K562 (cell line): ENCODE results near the gene CCPG1. TPM values are rescaled to one million over a fixed set of nuclear protein-coding genes. Genes with fewer than 3 reads are reported as not detected.

Experiments used
- ATAC-seq: fragments of 200-7000 bp; cut with Tn5 transposase; 3 replicates; pipeline ENCODE4 v1.9.1; 2020; ENCODE audit warnings: moderate library complexity
- BruUV-seq: library from RNA; stranded (reverse); fragments of 400-500 nt; replicated peaks from 2 replicates; lab custom pipeline; 2021; lab: Mats Ljungman, UMichigan
- CTCF ChIA-PET: fragments of 300-600 bp; formaldehyde crosslinking; extraction: SDS; loops from one replicate; lab custom pipeline; 2021; ENCODE audit warnings: low intra/inter-chr PET ratio; lab: Yijun Ruan, JAX
- POLR2A ChIA-PET: fragments of 300-600, 350-650 bp; sonication (Branson Sonifier 250); formaldehyde crosslinking; extraction: SDS; loops from one replicate; lab custom pipeline; 2021; ENCODE audit warnings: antibody characterized with exemption, inconsistent platforms; lab: Yijun Ruan, JAX
- DNase-seq, 4 experiments: peaks; one replicate each; pipeline versions ENCODE4 v3.0.0 to v3.0.0-alpha.2; 2011 to 2018; ENCODE audit warnings: low spot score in 3 of 4, mixed read lengths in 3 of 4; ENCODE audit errors: extremely low read depth in 1 of 4
- FAIRE-seq: peaks from 2 replicates; lab custom pipeline; 2011; peaks lifted over from hg19 to GRCh38; lab: Jason Lieb, UNC
- H2AFZ ChIP-seq: 2 replicates; pipeline ENCODE4 v1.6.0; 2011; ENCODE audit warnings: low read depth, low read length, control low read depth, inconsistent platforms
- H3K27ac ChIP-seq: fragments of 200-600 bp; 3 replicates; pipeline ENCODE4 v1.8.0; 2011; ENCODE audit warnings: low read depth, mild to moderate bottlenecking, control low read depth, inconsistent platforms, low read length, moderate library complexity, mixed read lengths; ENCODE audit errors: extremely low read depth
- H3K27me3 ChIP-seq, 2 experiments: fragments of 300-600 bp in 1 of 2; 2 replicates in 1 of 2; 3 replicates in 1 of 2; pipeline versions ENCODE4 v1.6.0 to v1.8.0; 2011; ENCODE audit warnings: inconsistent platforms in 2 of 2, low read length in 2 of 2, mild to moderate bottlenecking in 1 of 2, mixed read lengths in 1 of 2, moderate library complexity in 1 of 2; ENCODE audit not compliant: control insufficient read depth in 2 of 2, insufficient read depth in 2 of 2
- H3K36me3 ChIP-seq: fragments of 300-600 bp; 3 replicates; pipeline ENCODE4 v1.8.0; 2011; ENCODE audit warnings: mild to moderate bottlenecking, low read length, inconsistent platforms; ENCODE audit not compliant: control insufficient read depth, insufficient read depth
- H3K4me1 ChIP-seq, 2 experiments: fragments of 200-600 bp in 1 of 2; replicated peaks in 1 of 2; 2 replicates in 1 of 2; 3 replicates in 1 of 2; pipeline versions ENCODE4 v1.5.1 to v1.8.0; 2011; ENCODE audit warnings: inconsistent platforms in 2 of 2, low read length in 2 of 2, mild to moderate bottlenecking in 1 of 2, mixed read lengths in 1 of 2, moderate library complexity in 1 of 2; ENCODE audit not compliant: control insufficient read depth in 2 of 2, insufficient read depth in 2 of 2
- H3K4me2 ChIP-seq: 2 replicates; pipeline ENCODE4 v1.6.1; 2011; ENCODE audit warnings: low read length, control low read depth, inconsistent platforms, mixed read lengths; ENCODE audit not compliant: insufficient read depth
- H3K4me3 ChIP-seq: fragments of 200-600 bp; sonication (generic), shearing (Covaris generic); 2 replicates; pipeline ENCODE4 v1.5.1; 2016; ENCODE audit warnings: control low read depth, inconsistent platforms
- H3K79me2 ChIP-seq: fragments of 200-600 bp; 3 replicates; pipeline ENCODE4 v1.8.0; 2011; ENCODE audit warnings: low read length, inconsistent platforms; ENCODE audit not compliant: control insufficient read depth, insufficient read depth
- H3K9ac ChIP-seq, 2 experiments: 2 replicates each; pipeline versions ENCODE4 v1.6.0 to v1.6.1; 2011; ENCODE audit warnings: low read depth in 2 of 2, low read length in 2 of 2, control low read depth in 1 of 2, inconsistent platforms in 1 of 2, mild to moderate bottlenecking in 1 of 2, mixed read lengths in 1 of 2; ENCODE audit not compliant: insufficient read depth in 1 of 2
- H3K9me1 ChIP-seq: one replicate; pipeline ENCODE4 v1.6.0; 2011; ENCODE audit warnings: inconsistent platforms, mild to moderate bottlenecking, low read length, moderate library complexity; ENCODE audit not compliant: control insufficient read depth, insufficient read depth
- H3K9me3 ChIP-seq: replicated peaks from 2 replicates; pipeline ENCODE4 v1.5.1; 2011; ENCODE audit warnings: low read depth, low read length, inconsistent platforms; ENCODE audit not compliant: control insufficient read depth, insufficient read depth
- H4K20me1 ChIP-seq: replicated peaks from 2 replicates; pipeline ENCODE4 v1.6.1; 2011; ENCODE audit warnings: low read length, inconsistent platforms, mixed read lengths; ENCODE audit not compliant: control insufficient read depth, insufficient read depth
- DACH1 ChIP-seq: fragments of 450-650 bp; IDR thresholded peaks from 2 replicates; pipeline ENCODE4 v1.6.1; 2018; ENCODE audit not compliant: partially characterized antibody
- FOXM1 ChIP-seq, 2 experiments: fragments of 450-650 bp in 1 of 2; sonication (generic) in 1 of 2; formaldehyde crosslinking in 1 of 2; IDR thresholded peaks; 2 replicates each; pipeline versions ENCODE4 v1.6.1 to v1.9.0; 2017 to 2022; ENCODE audit warnings: low read depth in 2 of 2, mild to moderate bottlenecking in 2 of 2, missing genetic modification reagents in 1 of 2, moderate library complexity in 1 of 2
- HNRNPH1 ChIP-seq: fragments of 200-400 bp; formaldehyde crosslinking; optimal IDR thresholded peaks from 2 replicates; pipeline ENCODE3; 2017; ENCODE audit warnings: low read depth, mild to moderate bottlenecking, low read length, moderate library complexity
- L3MBTL2 ChIP-seq: fragments of 450-650 bp; IDR thresholded peaks from 2 replicates; pipeline ENCODE4 v1.6.1; 2016; ENCODE audit warnings: mild to moderate bottlenecking, moderate library complexity
- MAFF ChIP-seq: IDR thresholded peaks from 2 replicates; pipeline ENCODE4 v1.6.1; 2012; ENCODE audit warnings: low read length, improper control_type of control experiment
- MAFK ChIP-seq: IDR thresholded peaks from 2 replicates; pipeline ENCODE4 v1.6.1; 2011; ENCODE audit warnings: low read length, improper control_type of control experiment
- NCOR1 ChIP-seq: fragments of 450-650 bp; IDR thresholded peaks from 2 replicates; pipeline ENCODE4 v1.6.1; 2016; ENCODE audit warnings: mild to moderate bottlenecking, moderate library complexity
- SMARCA5 ChIP-seq: fragments of 450-650 bp; IDR thresholded peaks from 2 replicates; pipeline ENCODE4 v1.6.1; 2016
- TCF15 ChIP-seq: fragments of 250-450 bp; sonication (Bioruptor Pico); IDR thresholded peaks from 2 replicates; pipeline ENCODE4 v1.8.0; 2022; ENCODE audit warnings: moderate library complexity, mild to moderate bottlenecking, inconsistent platforms
- TOE1 ChIP-seq, 2 experiments: fragments of 450-650 bp in 1 of 2; sonication (generic) in 1 of 2; formaldehyde crosslinking in 1 of 2; IDR thresholded peaks; 2 replicates each; pipeline versions ENCODE4 v1.7.1 to v1.8.0; 2016 to 2022; ENCODE audit warnings: borderline replicate concordance in 2 of 2, mild to moderate bottlenecking in 2 of 2, antibody characterized with exemption in 1 of 2, inconsistent platforms in 1 of 2, low read depth in 1 of 2, missing genetic modification reagents in 1 of 2, moderate library complexity in 1 of 2
- YBX1 ChIP-seq: fragments of 450-650 bp; IDR thresholded peaks from 2 replicates; pipeline ENCODE4 v1.7.1; 2016; ENCODE audit warnings: mild to moderate bottlenecking
- ZBTB43 ChIP-seq: sonication (generic); formaldehyde crosslinking; IDR thresholded peaks from 2 replicates; pipeline ENCODE4 v1.8.0; 2023; ENCODE audit warnings: mild to moderate bottlenecking, missing genetic modification reagents
- ZBTB7A ChIP-seq: IDR thresholded peaks from 2 replicates; pipeline ENCODE4 v1.6.1; 2011; ENCODE audit warnings: low read depth, mild to moderate bottlenecking, low read length, moderate library complexity, borderline replicate concordance; ENCODE audit not compliant: control insufficient read depth
- ZFX ChIP-seq: sonication (generic); formaldehyde crosslinking; IDR thresholded peaks from 2 replicates; pipeline ENCODE4 v1.8.0; 2022; ENCODE audit warnings: mild to moderate bottlenecking, missing genetic modification reagents, moderate library complexity
- ZNF165 ChIP-seq: fragments of 250-450 bp; sonication (Bioruptor Pico); IDR thresholded peaks from 2 replicates; pipeline ENCODE4 v1.4.0; 2020; ENCODE audit warnings: borderline replicate concordance
- ZNF316 ChIP-seq: fragments of 450-650 bp; IDR thresholded peaks from 2 replicates; pipeline ENCODE4 v1.6.1; 2016
- WGBS: fragments of 100-300 bp; shearing (Covaris generic); methylation state at CpG from one replicate; pipeline ENCODE4 v1.1.6; 2016; ENCODE audit warnings: low coverage, mixed read lengths; ENCODE audit not compliant: insufficient coverage; ENCODE audit errors: missing lambda C conversion rate; 5-methylcytosine and 5-hydroxymethylcytosine counted together
- in situ Hi-C: fragments of 300-500 bp; cut with MboI; formaldehyde crosslinking; loops from 4 replicates; pipeline ENCODE4 v1.15.0; 2018; ENCODE audit warnings: inconsistent platforms, mixed read lengths
- intact Hi-C: fragments of 100-400 bp; cut with micrococcal nuclease; formaldehyde crosslinking; loops from 2 replicates; pipeline ENCODE4 v1.14.2; 2022
- polyA plus RNA-seq, 8 experiments: library from polyadenylated mRNA; depleted of rRNA in 4 of 8; stranded (reverse) in 5 of 8; unstranded in 3 of 8; fragments of >200 nt; fragmentation: Nextera tagmentation in 2 of 8; fragmentation: Illumina TruSeq in 1 of 8; extraction: Ambion mirVana in 2 of 8; extraction: Trizol in 1 of 8; gene quantifications; 2 replicates each; pipeline versions ENCODE4 v1.2.1 to v1.2.3, GENCODE V29; 2011 to 2014; ENCODE audit warnings: inconsistent platforms in 1 of 8, missing spikeins in 1 of 8
- total RNA-seq, 7 experiments: library from RNA; depleted of rRNA in 6 of 7; stranded (reverse); fragments of >200 nt in 6 of 7; fragmentation: Illumina TruSeq in 2 of 7; extraction: Trizol in 2 of 7; gene quantifications; 2 replicates each; pipeline versions ENCODE4 v1.2.1 to v1.2.3, GENCODE V29; 2011 to 2021; ENCODE audit warnings: low replicate concordance in 1 of 7

The CCPG1 gene
- total and polyA plus RNA-seq, 9 of the 15 experiments (the other 6 are each of a cell fraction or from before 2014, with no cell fraction given), result 33.0 to 54.9 (median 41.1) TPM

GRCh38 chr15:55387027-55387426 lies 21.1 kb downstream of the CCPG1 start:
- in situ Hi-C loops, result no loop called here

GRCh38 chr15:55383687-55384086 lies 24.5 kb downstream of the CCPG1 start:
- peaks cover 64% of the 10 kb centered on the region; the same call in 2 of the 3 replicates for H3K36me3 ChIP-seq
- BruUV-seq, result no TSS peak
- H2AFZ ChIP-seq, result no peak overlapping the region
- intact Hi-C loops, result no loop called here
- ATAC-seq (no peak), FAIRE-seq (no peak), DNase-seq (no peak)
- H3K9ac ChIP-seq, result no peak overlapping the region
- H3K9me3 ChIP-seq, result no peaks in the 10 kb centered on the region
- 93% methylated on average over 2 of the region's 2 CpGs for WGBS
- H3K27ac ChIP-seq, result no peak overlapping the region
- no peaks in the 10 kb centered on the region for H3K4me1 ChIP-seq
- H3K4me3 ChIP-seq, result no peak overlapping the region
- H4K20me1 ChIP-seq, result no peaks in the 10 kb centered on the region
- no peaks in the 10 kb centered on the region for H3K9me1 ChIP-seq
- ChIA-PET CTCF (no interaction called here), POLR2A (interaction anchor here (1.3 to 2.3 kb wide), 3 partner anchors 13 to 20 kb away, joined by 3 to 7 read pairs (median 6); no protein-coding TSS in a partner anchor)
- H3K4me2 ChIP-seq, result no peak overlapping the region
- no peaks in the 10 kb centered on the region for H3K79me2 ChIP-seq
- H3K27me3 ChIP-seq, result no peaks in the 10 kb centered on the region
- in situ Hi-C loops, result no loop called here
- TF ChIP-seq SMARCA5 (no peak), L3MBTL2 (no peak), DACH1 (no peak), ZNF316 (peak; percentile 70), MAFK (peak; percentile 26; the same call in 1 of the 2 replicates), NCOR1 (no peak), TOE1 (IDR thresholded peaks at IDR 0.05; ENCODE audit: borderline replicate concordance) (no peak), TOE1 (CRISPR knock-in tag; IDR thresholded peaks at IDR 0.05; ENCODE audit: borderline replicate concordance, low read depth) (no peak), MAFF (0 out of 2 replicates have a peak, but pooled peaks have one; percentile 27), ZBTB43 (CRISPR knock-in tag) (no peak), ZNF165 (CRISPR knock-in tag) (no peak), TCF15 (no peak), FOXM1 (IDR thresholded peaks at IDR 0.05; ENCODE audit: low read depth) (no peak), FOXM1 (CRISPR knock-in tag; IDR thresholded peaks at IDR 0.05; ENCODE audit: low read depth) (no peak)

More at GRCh38 chr15:55387027-55387426, 21.1 kb downstream of the CCPG1 start:
- Histone ChIP-seq H3K9ac (no peak overlapping the region), H3K9me1 (no peaks in the 10 kb centered on the region), H3K36me3 (peaks cover 53% of the 10 kb centered on the region; the same call in 2 of the 3 replicates), H3K4me2 (no peak overlapping the region), H2AFZ (no peak overlapping the region), H4K20me1 (no peaks in the 10 kb centered on the region), H3K27ac (no peak overlapping the region), H3K79me2 (peaks cover 16% of the 10 kb centered on the region; the same call in 2 of the 3 replicates), H3K9me3 (no peaks in the 10 kb centered on the region), H3K4me1 (peaks cover 0 to 4% of the 10 kb centered on the region in 2 experiments; a peak in 1 of 5 replicates), H3K27me3 (no peaks in the 10 kb centered on the region), H3K4me3 (no peak overlapping the region)
- DNase-seq (no peak), ATAC-seq (no peak; the same call in 2 of the 3 replicates), FAIRE-seq (no peak)
- intact Hi-C loops, result no loop called here
- TF ChIP-seq ZFX (CRISPR knock-in tag) (no peak), ZBTB7A (no peak), HNRNPH1 (no peak), YBX1 (no peak)
- CTCF ChIA-PET, result no interaction called here
- POLR2A ChIA-PET, result no interaction called here
- no TSS peak for BruUV-seq
